ENCODE data around the gene RRAS2.
A peak's percentile ranks its signal among the peaks of the same experiment; 100 is the strongest.
"Not testable (repeated sequence)": the region's sequence is repeated elsewhere in the genome, so short reads cannot be mapped to it uniquely, and the experiment has no call there.

The RRAS2 gene

DNA sequence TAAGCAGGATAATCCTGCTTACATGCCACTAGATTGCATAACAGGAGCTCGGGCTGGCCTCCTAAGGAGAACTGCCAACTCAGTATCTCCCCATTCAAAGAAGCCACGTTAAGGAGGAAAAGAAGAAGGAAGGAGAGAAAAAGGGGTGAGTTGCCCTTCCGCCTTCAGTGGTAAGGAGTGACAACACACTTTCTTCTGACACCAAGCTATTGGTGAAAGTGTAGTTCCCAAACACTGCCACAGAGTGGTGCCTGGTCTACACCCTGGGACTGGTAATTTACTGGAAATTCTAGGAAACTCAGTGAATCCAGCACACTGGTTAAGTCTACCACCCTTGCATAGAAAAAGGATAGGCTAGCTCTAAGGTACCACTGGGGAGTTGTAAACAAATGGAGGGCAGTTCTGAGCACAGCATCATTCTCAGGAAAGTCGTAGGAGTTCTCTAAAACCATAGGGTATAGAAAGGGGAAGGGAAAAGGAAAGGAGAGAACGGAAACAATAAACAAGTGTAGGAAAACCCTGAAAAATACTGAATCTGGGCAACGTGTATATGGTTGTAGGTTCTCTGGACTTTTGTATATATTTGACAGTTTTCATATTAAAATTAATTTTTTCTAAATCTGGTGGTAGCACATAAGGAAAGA is 58.2 kb downstream of the RRAS2 start:
- no peaks in the 10 kb centered on the region for H3K36me3 ChIP-seq (ENCODE audit: low read depth)
- no peak overlapping the region for H3K4me3 ChIP-seq (ENCODE audit: severe bottlenecking)
- peak; percentile 96 for ATAC-seq (ENCODE audit: low read depth)
- H3K27ac ChIP-seq (ENCODE audit: poor library complexity, severe bottlenecking): no peak overlapping the region
- no peaks in the 10 kb centered on the region for H3K4me1 ChIP-seq (ENCODE audit: insufficient read depth, poor library complexity, severe bottlenecking)
- H3K9me3 ChIP-seq (ENCODE audit: severe bottlenecking): no peaks in the 10 kb centered on the region
- TF ChIP-seq, protein P1, sequence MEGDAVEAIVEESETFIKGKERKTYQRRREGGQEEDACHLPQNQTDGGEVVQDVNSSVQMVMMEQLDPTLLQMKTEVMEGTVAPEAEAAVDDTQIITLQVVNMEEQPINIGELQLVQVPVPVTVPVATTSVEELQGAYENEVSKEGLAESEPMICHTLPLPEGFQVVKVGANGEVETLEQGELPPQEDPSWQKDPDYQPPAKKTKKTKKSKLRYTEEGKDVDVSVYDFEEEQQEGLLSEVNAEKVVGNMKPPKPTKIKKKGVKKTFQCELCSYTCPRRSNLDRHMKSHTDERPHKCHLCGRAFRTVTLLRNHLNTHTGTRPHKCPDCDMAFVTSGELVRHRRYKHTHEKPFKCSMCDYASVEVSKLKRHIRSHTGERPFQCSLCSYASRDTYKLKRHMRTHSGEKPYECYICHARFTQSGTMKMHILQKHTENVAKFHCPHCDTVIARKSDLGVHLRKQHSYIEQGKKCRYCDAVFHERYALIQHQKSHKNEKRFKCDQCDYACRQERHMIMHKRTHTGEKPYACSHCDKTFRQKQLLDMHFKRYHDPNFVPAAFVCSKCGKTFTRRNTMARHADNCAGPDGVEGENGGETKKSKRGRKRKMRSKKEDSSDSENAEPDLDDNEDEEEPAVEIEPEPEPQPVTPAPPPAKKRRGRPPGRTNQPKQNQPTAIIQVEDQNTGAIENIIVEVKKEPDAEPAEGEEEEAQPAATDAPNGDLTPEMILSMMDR (IDR thresholded peaks at IDR 0.05; ENCODE audit: poor library complexity, severe bottlenecking): peak; percentile 92
- no peaks in the 10 kb centered on the region for H3K27me3 ChIP-seq (ENCODE audit: insufficient read depth, poor library complexity, severe bottlenecking)
- no peak for DNase-seq (ENCODE audit: low spot score)

DNA sequence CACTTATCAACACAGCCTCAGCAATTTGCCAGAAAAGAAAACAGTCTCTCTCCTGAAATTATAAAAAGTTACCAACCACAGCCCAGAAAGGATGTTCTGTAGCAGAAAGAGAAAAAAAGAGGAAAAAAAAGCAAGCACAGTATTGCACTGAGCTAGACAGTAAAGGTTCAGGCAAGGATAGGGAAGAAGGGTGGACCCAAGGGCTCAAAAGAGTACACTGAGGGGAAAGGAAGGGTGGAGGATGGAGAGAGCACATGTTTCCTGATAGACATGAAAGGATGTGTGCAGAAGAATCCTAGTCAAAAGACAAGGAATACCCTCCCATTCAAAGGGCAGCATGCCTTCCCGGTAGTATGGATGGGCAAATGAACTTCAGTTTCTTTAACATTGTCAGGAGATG is 59.1 kb downstream of the RRAS2 start:
- H3K9me3 ChIP-seq (ENCODE audit: severe bottlenecking): no peaks in the 10 kb centered on the region
- H3K36me3 ChIP-seq (ENCODE audit: low read depth): peaks cover 4% of the 10 kb centered on the region
- no peak overlapping the region for H3K4me3 ChIP-seq (ENCODE audit: severe bottlenecking)
- H3K4me1 ChIP-seq (ENCODE audit: insufficient read depth, poor library complexity, severe bottlenecking): no peaks in the 10 kb centered on the region
- TF ChIP-seq, protein P1 (IDR thresholded peaks at IDR 0.05; ENCODE audit: poor library complexity, severe bottlenecking): no peak
- no peak for ATAC-seq (ENCODE audit: low read depth)
- DNase-seq (ENCODE audit: low spot score): no peak
- no peaks in the 10 kb centered on the region for H3K27me3 ChIP-seq (ENCODE audit: insufficient read depth, poor library complexity, severe bottlenecking)
- H3K27ac ChIP-seq (ENCODE audit: poor library complexity, severe bottlenecking): no peak overlapping the region

DNA sequence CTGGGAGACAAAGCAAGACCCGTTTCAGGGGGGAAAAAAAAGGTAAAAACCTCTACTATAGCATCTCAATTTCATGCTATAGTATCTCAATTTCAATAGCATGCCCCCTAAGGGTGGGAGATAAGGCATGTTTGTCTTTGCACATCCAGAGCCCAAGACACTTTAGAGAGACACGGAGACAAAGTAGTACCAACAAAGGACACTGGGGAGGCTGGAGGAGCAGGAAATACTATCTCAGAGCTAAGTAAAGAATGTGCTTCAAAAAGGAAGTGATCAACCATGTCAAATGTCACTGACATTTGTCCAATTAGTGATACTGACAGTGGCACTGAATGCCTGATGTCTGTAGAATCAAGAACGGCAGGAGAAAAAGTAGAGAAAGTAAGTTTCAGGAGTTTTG is 68.6 kb downstream of the RRAS2 start:
- DNase-seq (ENCODE audit: low spot score): no peak
- Histone ChIP-seq H3K27me3 (ENCODE audit: insufficient read depth, poor library complexity, severe bottlenecking) (no peaks in the 10 kb centered on the region), H3K36me3 (ENCODE audit: low read depth) (peaks cover 60% of the 10 kb centered on the region), H3K4me1 (ENCODE audit: insufficient read depth, poor library complexity, severe bottlenecking) (peaks cover 6% of the 10 kb centered on the region), H3K4me3 (ENCODE audit: severe bottlenecking) (no peak overlapping the region), H3K9me3 (ENCODE audit: severe bottlenecking) (no peaks in the 10 kb centered on the region), H3K27ac (ENCODE audit: poor library complexity, severe bottlenecking) (no peak overlapping the region)
- no peak for ATAC-seq (ENCODE audit: low read depth)
- TF ChIP-seq, protein P1 (IDR thresholded peaks at IDR 0.05; ENCODE audit: poor library complexity, severe bottlenecking): no peak

DNA sequence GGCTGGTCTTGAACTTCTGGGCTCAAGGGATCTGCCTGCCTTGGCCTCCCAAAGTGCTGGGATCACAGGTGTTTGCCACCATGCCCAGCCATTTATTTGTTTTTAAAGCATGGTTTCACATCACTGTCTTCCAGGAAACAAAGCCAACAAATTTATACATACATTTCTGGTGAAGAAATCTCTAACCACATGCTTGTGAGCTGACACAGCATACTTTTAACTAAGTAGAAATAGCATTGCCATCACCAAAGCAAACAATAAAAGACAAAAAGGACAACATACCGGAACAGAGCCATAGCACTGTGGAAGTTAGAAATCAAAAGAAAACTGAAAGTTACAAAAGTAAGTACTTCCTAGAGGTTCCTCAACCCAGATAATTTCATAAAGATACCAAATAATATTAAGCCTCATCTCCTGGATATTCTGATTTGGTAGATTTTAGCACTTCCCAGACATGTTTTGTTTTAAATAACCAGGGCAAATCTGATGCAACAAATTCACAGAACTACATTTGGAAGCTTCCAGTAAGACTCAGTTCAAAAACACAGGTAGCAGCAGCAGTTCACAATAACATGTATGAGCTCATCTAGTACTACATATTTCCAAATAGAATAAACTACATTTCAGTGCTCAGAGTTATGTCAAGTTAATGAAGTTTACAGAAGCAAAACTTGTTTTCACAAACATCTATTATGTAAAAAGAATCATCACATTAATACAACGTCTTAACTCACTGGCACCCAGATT is 70.6 kb downstream of the RRAS2 start:
- ATAC-seq (ENCODE audit: low read depth): peak; percentile 71
- Histone ChIP-seq H3K4me3 (ENCODE audit: severe bottlenecking) (no peak overlapping the region), H3K27me3 (ENCODE audit: insufficient read depth, poor library complexity, severe bottlenecking) (no peaks in the 10 kb centered on the region), H3K9me3 (ENCODE audit: severe bottlenecking) (no peaks in the 10 kb centered on the region), H3K4me1 (ENCODE audit: insufficient read depth, poor library complexity, severe bottlenecking) (peaks cover 6% of the 10 kb centered on the region), H3K27ac (ENCODE audit: poor library complexity, severe bottlenecking) (peak overlapping the region; percentile 26), H3K36me3 (ENCODE audit: low read depth) (peaks cover 51% of the 10 kb centered on the region)
- DNase-seq (ENCODE audit: low spot score): no peak
- TF ChIP-seq, protein P1 (IDR thresholded peaks at IDR 0.05; ENCODE audit: poor library complexity, severe bottlenecking): no peak

DNA sequence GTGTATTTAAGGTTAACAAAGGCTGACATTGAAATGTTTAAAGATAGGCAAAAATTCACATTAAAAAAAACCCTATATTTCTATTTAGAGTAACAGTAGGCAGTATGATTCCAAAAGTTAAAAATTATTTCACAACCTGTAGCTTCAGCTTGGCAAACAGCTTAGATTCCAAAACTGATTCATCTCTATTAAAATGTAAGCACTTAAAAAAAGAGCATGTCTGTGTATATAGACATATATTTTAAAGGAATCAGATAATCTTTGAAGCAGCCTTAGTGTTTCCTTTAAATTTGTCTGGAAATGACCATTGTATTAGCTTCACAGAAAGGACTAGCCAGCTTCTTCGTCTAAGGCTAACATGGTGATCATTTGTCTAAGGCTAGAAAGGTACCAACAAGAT is 80.1 kb downstream of the RRAS2 start:
- H3K27ac ChIP-seq (ENCODE audit: poor library complexity, severe bottlenecking); H3K9me3 ChIP-seq (ENCODE audit: severe bottlenecking): not testable (repeated sequence)
- peaks cover 29% of the 10 kb centered on the region for H3K36me3 ChIP-seq (ENCODE audit: low read depth)

More for the DNA sequence above, 80.1 kb downstream of the RRAS2 start:
- not testable (repeated sequence) for H3K27me3 ChIP-seq (ENCODE audit: insufficient read depth, poor library complexity, severe bottlenecking); DNase-seq (ENCODE audit: low spot score); H3K4me3 ChIP-seq (ENCODE audit: severe bottlenecking); ATAC-seq (ENCODE audit: low read depth); H3K4me1 ChIP-seq (ENCODE audit: insufficient read depth, poor library complexity, severe bottlenecking)
